Right lung (tissue), 5 donors: ENCODE measurements around the gene HNRNPLL. TPM values are rescaled to one million over a fixed set of nuclear protein-coding genes. Genes with fewer than 3 reads are reported as not detected.

ENCODE experiments used
- DNase-seq, 2 donors: peaks; one replicate each; pipeline ENCODE4 v3.0.0-alpha.2; 2013
- polyA plus RNA-seq, 5 donors: library from polyadenylated mRNA; unstranded; fragments of 120-200 nt; gene quantifications; one replicate each; pipeline versions ENCODE4 v1.2.1 to v1.2.3, GENCODE V29; 2013; ENCODE audit warnings: inconsistent platforms in 1 of 5, low replicate concordance in 1 of 5; ENCODE audit not compliant: insufficient read length in 5 of 5, insufficient read depth in 1 of 5

Gene HNRNPLL
- polyA plus RNA-seq, 5 donors, result 60.9 to 94.3 (median 79.7) TPM

DNA sequence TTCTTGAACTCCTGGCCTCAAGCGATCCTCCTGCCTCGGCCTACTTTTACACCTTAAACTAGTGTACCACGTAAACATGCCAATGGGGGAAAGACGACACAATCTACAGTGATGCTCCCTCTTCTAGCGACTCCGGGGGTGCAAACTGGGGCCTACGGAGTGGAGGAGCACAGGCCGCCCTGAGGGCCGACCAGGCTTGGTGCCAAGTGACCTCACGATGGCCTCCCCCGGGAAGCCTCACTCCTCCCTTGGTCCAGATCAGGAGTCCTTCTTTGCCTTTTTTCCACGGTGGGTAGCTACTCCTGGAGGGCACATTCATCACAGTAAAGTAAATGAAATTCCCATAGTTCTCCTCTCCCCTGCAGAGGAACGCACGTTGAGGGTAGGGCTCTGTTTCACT, 73.5 kb downstream of the HNRNPLL start:
- no peak for DNase-seq

DNA sequence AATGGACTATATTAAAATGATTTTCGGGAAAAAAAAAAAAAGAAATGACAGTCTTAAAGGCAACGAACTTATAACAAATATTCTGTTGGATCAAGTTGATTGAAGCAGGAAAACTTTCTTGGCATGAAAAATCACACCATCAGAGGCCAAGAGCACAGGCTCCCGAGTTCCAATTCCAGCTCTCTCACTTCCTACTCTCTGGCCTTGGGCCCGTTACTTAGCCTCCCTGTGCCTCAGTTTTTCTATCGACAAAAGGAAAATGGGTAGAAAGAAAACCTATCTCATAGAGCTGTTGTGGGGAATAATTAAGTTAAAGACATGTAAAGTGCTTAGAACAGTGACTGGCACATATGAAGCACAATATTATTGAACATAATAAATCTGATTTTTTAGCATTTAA, 74.2 kb downstream of the HNRNPLL start:
- no peak for DNase-seq

DNA sequence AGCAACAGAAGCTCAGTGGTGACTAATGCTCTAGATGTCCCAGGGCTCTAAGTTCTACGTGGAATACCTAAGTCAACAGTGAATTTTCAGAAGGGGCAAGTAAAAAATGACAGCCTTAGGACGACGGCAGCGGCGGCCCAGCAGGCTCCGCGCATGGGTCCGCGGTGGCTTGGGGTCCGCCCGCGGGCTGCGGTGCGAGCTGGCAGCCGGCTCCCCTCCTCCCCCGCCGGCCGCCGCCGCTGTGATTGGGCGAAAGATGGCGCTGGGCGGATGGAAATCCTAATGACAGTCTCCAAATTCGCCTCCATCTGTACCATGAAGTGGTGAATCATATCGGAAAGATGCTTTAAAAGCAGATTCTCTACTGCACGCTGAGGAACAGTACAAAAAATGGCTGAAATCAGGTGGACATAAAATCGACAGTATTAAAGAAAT, 74.7 kb downstream of the HNRNPLL start:
- DNase-seq, result no peak

DNA sequence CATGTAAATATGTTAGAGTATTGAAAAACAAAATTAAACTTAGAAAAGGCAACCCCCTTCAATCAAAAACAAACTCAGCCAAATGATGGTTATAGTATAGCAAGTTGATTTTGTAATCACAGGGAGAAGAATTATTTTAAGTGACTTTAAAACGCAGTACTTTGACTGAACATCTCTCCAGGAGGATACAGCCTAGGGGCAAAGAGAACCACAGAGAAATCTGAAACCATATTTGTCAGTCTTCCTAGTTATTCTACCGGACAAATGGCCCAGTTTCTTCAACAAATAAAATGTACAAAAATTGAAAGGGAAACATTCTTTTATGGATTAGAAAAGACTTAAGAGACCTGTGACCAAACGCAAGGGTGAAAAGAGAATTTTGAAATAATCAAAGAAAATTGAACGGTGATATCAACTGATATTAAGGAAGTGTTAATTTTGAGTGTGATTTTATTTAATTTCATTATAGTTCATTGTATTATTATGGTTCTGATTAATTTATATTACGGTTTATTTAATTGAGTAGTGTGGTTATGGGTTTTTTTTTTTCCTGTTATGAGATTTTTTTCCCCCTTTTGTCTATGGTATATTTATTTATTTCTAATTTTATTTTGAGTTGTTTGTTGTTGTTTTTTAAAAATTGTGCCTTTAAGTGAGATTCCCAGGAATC, 75.3 kb downstream of the HNRNPLL start:
- no peak for DNase-seq

DNA sequence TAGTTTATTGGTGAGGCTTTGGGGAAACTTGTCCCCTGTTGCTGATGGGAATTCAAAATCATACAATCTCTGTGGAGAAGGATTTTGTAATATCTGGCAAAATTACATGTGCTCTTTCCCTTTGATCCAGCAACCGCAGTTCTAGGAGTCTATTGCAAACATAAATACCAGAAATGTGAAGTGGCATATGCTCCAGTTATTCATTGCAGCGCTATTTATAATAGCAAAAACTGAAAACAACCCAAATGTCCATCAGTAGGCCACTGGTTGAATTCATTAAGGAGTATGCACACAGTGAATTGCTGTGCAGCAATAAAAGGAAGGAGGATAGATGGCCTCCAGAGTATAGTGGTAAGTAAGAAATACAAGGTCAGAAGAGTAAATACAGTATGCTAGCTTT, 76.5 kb downstream of the HNRNPLL start:
- no peak for DNase-seq

DNA sequence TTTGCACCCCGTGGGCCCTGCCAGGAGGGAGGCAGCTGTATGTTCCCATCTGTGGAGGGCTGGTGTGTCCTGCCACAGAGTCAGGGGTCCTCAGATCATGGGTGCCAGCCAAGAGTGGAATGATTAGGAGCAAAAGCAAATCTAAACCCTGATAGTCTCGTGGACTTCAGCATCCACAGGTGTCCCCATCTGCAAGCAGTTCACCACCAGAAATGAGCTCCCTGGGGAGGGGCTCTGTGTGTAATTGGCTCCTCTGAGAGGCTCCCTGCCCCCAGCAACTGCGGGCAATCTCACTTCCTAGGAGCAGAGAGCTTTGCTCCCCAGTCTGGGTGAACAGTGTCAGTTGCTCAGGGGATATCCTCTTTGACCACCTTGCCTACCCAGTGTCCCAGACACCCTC, 78.1 kb downstream of the HNRNPLL start:
- no peak for DNase-seq

DNA sequence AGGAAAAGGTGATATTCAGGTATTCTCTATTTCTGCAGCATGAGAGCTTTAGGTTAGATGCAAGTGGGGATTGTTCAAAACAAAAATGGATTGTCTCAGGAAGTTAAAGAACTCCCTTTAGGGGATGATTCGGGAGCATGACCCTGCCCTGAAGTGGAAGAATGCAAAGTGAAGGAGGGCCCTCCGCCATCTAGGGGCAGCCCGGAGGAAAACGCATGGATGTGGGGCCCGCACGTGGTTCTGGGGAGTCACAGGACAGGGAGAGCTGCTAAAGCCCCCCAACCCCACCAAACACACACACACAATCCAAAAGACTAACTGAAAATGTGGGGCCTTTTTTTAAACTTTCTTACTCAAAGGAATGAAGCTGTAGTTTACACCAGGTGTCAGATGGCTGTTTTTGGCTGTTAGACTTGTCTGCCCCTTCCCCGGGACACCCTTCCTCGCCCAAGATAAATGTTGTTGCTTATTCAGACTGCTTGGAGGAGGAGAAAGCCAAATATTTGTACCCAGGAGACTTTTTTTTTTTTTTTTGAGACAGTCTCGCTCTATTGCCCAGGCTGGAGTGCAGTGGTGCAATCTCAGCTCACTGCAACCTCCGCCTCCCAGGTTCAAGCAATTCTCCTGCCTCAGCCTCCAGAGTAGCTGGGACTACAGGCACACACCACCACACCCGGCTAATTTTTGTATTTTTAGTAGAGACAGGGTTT, 78.8 kb downstream of the HNRNPLL start:
- no peak for DNase-seq

DNA sequence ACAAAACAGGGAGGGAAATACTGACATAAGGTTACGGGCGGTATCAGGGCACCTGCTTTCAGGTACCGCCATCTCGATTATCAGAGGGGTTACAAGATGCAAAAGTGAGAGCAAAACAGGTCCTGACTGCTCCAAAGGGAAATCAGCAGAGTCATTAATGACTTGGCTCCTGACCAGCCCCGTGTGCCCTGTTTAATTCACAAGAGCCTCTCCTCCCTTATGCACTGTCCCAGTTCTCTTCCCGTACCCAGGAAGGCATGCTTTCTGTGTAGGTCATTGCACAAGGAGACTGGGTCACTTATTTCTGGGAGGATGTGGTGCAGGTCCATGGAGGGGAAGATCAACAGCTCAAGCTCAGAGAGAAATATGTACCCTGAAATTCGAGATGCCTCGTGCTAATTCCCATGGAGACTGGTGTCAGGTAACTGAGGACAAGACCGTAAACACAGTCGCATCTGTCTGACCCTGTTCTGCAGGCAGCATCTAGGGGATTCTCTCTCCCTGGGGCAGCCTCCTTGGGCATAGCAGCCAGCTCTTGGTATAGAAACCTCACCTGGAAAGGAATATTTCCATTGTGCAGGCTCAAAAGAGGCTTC, 79.9 kb downstream of the HNRNPLL start:
- DNase-seq, result no peak

DNA sequence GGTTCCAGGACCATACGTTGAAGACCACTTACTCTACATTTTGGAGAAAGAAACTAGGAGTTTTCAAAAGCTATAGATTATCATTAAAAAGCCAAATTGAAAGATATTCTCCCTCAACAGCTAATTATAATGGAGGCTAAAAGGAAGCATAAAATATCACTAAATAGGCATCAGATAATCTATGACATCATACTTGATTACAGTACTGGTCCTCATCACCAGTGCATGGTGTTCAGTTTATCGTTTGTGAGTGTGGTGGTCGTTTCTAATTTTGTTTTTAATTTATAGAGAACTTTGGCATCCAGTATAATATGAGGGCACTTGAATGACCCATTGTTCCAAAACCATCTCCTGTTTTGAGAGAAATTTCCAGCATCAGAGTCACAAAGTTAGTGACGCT, 80.9 kb downstream of the HNRNPLL start:
- DNase-seq, result no peak

DNA sequence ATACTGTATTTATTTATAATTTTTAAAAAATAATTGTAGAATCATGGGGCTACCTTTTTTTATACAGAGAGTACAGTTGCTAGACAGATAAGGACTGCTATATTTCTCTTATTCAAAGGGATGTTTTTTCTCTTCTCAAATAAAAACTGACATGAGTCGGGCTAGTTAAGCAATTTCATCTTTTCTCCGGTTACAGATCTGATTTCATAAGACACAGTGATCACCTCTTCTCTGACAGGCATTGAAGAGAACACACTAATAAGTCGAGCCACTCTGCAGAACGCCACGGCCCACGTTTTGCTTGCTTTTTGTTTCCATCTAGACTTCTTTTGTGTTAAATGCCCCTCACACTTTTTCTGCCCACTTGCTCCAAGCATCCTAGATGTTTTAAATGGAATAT, 85.4 kb downstream of the HNRNPLL start:
- no peak for DNase-seq

DNA sequence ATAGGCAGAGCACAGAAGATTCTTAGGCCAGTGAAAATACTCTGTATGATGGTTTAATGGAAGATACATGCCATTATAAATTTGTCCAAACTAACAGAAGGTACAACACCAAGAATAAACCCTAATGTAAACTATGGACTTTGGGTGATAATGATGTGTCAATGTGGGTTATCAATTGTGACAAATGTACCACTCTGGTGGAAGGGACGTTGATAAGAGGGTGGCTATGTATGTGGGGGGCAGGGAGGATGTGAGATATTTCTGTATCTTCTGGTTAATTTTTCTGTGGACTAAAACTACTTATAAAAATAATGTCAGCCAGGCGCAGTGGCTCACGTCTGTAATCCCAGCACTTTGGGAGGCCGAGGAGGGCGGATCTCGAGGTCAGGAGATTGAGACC, 86.2 kb downstream of the HNRNPLL start:
- no peak for DNase-seq

DNA sequence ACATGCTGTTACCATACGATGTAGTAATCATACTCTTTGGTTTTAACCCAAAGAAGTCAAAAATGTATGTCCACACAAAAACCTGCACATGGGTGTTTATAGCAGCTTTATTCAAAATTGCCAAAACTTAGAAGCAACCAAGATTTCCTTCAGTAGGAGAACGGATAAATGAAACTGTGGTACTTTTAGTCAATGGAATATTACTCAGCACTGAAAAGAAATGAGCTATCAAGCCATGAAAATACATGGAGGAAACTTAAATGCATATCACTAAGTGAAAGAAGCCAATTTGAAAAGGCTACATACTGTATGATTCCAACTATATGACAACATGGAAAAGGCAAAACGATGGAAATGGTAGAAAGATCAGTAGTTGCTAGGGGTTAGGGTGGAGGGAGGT, 86.6 kb downstream of the HNRNPLL start:
- no peak for DNase-seq

DNA sequence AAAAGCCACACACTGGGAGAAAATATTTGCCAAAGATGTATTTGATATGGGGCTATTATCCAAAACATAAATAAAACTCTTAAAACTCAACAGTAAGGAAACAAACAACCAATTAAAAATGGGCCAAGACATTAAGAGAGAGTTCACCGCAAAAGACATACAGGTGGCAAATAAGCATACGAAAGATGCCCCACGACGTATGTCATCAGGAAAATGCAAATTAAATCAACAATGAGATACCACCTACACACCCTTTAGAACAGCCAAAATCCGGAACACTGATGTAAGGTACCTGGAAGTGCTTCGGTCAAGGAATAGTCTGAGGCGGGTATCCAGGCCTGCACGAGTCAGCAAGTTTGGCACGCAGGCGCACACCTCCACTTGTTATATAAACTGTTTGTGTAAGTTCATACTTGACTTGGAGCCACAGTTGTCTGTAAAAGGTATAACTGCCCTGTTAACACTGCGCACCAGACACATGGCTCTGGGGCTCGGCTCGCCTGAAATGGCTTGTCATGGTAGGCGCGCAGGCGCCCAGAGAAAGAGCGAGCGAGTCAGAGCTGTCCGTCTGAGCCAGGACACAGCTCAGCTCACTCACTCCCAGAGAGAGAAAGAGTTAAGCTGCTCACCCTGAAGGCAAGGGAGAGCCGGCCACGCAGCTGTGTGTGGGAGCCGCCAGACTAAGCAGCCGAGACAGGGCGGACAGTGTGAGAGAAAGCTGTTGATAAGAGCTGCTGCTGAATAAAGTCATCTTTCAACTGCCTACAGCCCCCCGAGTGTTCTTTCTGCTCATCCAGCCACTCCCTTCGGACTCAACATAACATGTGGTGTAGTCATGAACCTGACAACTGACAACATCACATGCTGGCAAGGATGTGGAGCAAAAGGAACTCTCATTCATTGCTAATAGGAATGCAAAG, 87.3 kb downstream of the HNRNPLL start:
- no peak for DNase-seq

DNA sequence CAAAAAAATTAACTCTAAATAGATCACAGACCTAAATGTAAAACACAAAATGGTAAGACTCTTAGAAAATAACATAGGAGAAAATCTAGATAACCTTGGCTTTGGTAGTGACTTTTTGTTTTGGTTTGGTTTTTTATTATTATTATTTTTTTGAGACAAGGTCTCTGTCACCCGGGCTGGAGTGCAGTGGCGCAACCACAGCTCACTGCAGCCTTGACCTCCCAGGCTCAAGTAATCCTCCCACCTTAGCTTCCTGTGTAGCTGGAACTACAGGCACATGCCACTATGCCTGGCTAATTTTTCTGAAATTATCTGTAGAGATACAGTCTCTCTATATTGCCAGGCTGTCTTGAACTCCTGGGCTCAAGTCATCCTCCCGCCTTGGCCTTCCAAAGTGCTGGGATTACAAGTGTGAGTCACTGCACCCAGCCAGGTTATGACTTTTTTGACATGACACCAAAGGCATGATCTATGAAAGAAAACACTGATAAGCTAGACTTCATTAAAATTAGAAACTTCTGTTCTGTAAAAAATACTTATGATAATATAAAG, 88.0 kb downstream of the HNRNPLL start:
- no peak for DNase-seq

DNA sequence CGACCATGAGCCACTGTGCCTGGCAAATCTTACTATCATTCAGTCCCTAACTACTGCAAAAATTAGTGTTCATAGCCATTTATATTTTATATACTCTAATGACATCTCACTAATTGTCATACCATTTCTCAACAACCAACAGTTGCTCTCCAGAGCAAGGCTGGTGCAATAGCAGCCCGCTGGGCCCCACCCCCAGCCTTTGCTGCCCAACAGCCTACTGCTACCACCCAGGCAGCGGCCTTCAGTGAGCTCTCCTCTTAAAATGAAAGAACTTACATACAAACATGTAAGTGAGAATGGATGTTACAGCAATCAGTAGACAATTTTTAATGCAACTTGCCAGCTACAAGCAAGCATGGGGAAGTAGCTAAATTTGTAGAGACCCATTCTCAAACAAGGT, 90.5 kb downstream of the HNRNPLL start:
- no peak for DNase-seq

Other genes starting within 250 kb of the HNRNPLL start
- gene ATL2, start 225.7 kb downstream of the HNRNPLL start, polyA plus RNA-seq, result 10 to 100 TPM; 53.1 to 80.0 (median 70.5) TPM
- gene GALM, start 63.2 kb upstream of the HNRNPLL start, polyA plus RNA-seq, result 10 to 100 TPM; 25.3 to 36.4 (median 28.4) TPM
- 100 to 1,000 TPM; 221 to 278 (median 232) TPM for gene SRSF7, start 148.4 kb upstream of the HNRNPLL start, polyA plus RNA-seq
- 10 to 100 TPM; 16.7 to 24.7 (median 20.2) TPM for gene GEMIN6, start 175.3 kb upstream of the HNRNPLL start, polyA plus RNA-seq